ENCODE data around the gene KRABD2. TPM values are rescaled to one million over a fixed set of nuclear protein-coding genes. Genes with fewer than 3 reads are reported as not detected.

The KRABD2 gene

DNA sequence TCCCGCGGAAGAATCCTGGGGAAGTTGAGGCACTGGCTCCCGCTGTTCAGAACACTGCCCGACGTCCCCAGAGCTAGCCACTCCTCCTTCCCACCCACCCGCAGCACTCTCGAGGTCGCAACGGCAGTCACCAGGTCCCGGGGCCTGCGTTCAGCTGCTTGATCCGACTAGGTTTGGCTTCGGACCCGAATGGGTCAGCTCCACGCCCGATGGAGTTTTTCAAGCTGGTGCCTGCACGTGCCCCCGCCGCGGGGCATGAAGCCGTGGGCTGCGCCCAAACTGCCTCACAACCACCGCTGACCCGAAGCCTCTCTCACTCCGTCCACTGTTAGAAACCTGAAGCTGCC, 49.2 kb downstream of the KRABD2 start:
- Mint-ChIP-seq H3K36me3 (ENCODE audit: low read depth, unreplicated experiment) (no peaks in the 10 kb centered on the region), H3K4me3 (ENCODE audit: unreplicated experiment) (no peak overlapping the region), H3K27me3 (ENCODE audit: low read depth, unreplicated experiment) (peaks cover 18% of the 10 kb centered on the region), H3K27ac (ENCODE audit: unreplicated experiment) (no peak overlapping the region), H3K4me1 (ENCODE audit: low read depth, unreplicated experiment) (no peaks in the 10 kb centered on the region), H3K9me3 (ENCODE audit: unreplicated experiment) (no peaks in the 10 kb centered on the region)
- no peaks in the 10 kb centered on the region for H3K9me3 ChIP-seq (ENCODE audit: insufficient read depth, low read depth, low read length)
- DNase-seq (ENCODE audit: low read depth) = no peak
- peak overlapping the region; percentile 98 for H3K4me2 ChIP-seq (ENCODE audit: low read length)
- no peaks in the 10 kb centered on the region for H3K79me2 ChIP-seq (ENCODE audit: insufficient read depth, low read length)
- H4K20me1 ChIP-seq (ENCODE audit: insufficient read depth, low read length) = no peaks in the 10 kb centered on the region
- H3K27ac ChIP-seq (ENCODE audit: low read depth, low read length) = no peak overlapping the region
- no peaks in the 10 kb centered on the region for H3K27me3 ChIP-seq (ENCODE audit: insufficient read depth, low read length)
- peaks cover 4% of the 10 kb centered on the region for H3K4me1 ChIP-seq (ENCODE audit: insufficient read depth, low read length)
- H3K4me3 ChIP-seq (ENCODE audit: insufficient read depth, low read depth, low read length) = peak overlapping the region; percentile 63
- no peaks in the 10 kb centered on the region for H3K36me3 ChIP-seq (ENCODE audit: insufficient read depth, low read length)
- H2AFZ ChIP-seq (ENCODE audit: low read depth, low read length) = peak overlapping the region; percentile 98
- no peak for TF ChIP-seq CTCF (IDR thresholded peaks at IDR 0.05; ENCODE audit: insufficient read depth, low read depth, low read length)
- TF ChIP-seq EZH2 (IDR thresholded peaks at IDR 0.05; ENCODE audit: insufficient read depth, low read length) = no peak
- H3K9ac ChIP-seq (ENCODE audit: low read length) = peak overlapping the region; percentile 72
- FAIRE-seq = no peak

Other genes starting within 250 kb of the KRABD2 start
- 17.0 and 18.1 TPM in 2 replicates for gene PER1, start 224.3 kb downstream of the KRABD2 start, total RNA-seq
- gene VAMP2, start 213.8 kb downstream of the KRABD2 start, total RNA-seq = 28.0 and 31.3 TPM in 2 replicates
- 9.4 and 10.1 TPM in 2 replicates for gene TMEM107, start 200.3 kb downstream of the KRABD2 start, total RNA-seq
- gene BORCS6, start 186.5 kb downstream of the KRABD2 start, total RNA-seq = 5.7 and 6.6 TPM in 2 replicates
- 3.7 and 7.6 TPM in 2 replicates for gene AURKB, start 166.1 kb downstream of the KRABD2 start, total RNA-seq
- 14.3 and 14.7 TPM in 2 replicates for gene CTC1, start 128.6 kb downstream of the KRABD2 start, total RNA-seq
- 33.7 and 35.4 TPM in 2 replicates for gene PFAS, start 127.4 kb downstream of the KRABD2 start, total RNA-seq
- 14.1 and 16.1 TPM in 2 replicates for gene RANGRF, start 88.0 kb downstream of the KRABD2 start, total RNA-seq
- 2.1 and 2.8 TPM in 2 replicates for gene SLC25A35, start 81.3 kb downstream of the KRABD2 start, total RNA-seq
- gene ARHGEF15, start 66.5 kb downstream of the KRABD2 start, total RNA-seq = 0.23 TPM in 1 of 2 replicates, not detected in the other
- gene ODF4, start 36.9 kb downstream of the KRABD2 start, total RNA-seq = not detected in 2 replicates
- gene RPL26, start 6.5 kb upstream of the KRABD2 start, total RNA-seq = 1,192 and 1,342 TPM in 2 replicates
- not detected in 2 replicates for gene RNF222, start 21.1 kb upstream of the KRABD2 start, total RNA-seq
- 102 and 110 TPM in 2 replicates for gene NDEL1, start 59.2 kb upstream of the KRABD2 start, total RNA-seq

Data from astrocyte (in vitro differentiated cells and primary cell).